DND-41 (cell line): ENCODE measurements around the gene TRMT2B.
"Not testable (repeated sequence)": the region's sequence is repeated elsewhere in the genome, so short reads cannot be mapped to it uniquely, and the experiment has no call there.

Experiments
- CTCF ChIP-seq: IDR thresholded peaks from 2 replicates; pipeline ENCODE4 v1.5.1; 2012; ENCODE audit warnings: borderline replicate concordance, low read length, moderate library complexity, mild to moderate bottlenecking; ENCODE audit not compliant: poor library complexity, severe bottlenecking; ENCODE audit errors: extremely low read depth
- EZH2 ChIP-seq: IDR thresholded peaks from 3 replicates; pipeline ENCODE4 v1.6.1; 2012; ENCODE audit warnings: borderline replicate concordance, low read depth, mild to moderate bottlenecking, moderate library complexity, low read length, inconsistent platforms; ENCODE audit not compliant: severe bottlenecking

GRCh38 chrX:101056551-101056950 lies 4.6 kb upstream of the TRMT2B start:
- TF ChIP-seq EZH2, CTCF: not testable (repeated sequence)
